Endothelial cell of hepatic sinusoid (primary cell): ENCODE results near the gene MYO7B.

Experiments
- in situ Hi-C: cut with HindIII; loops from 2 replicates; pipeline ENCODE4 v1.10.0; 2017; ENCODE audit warnings: low sequenced_read_pairs

Gene MYO7B

DNA sequence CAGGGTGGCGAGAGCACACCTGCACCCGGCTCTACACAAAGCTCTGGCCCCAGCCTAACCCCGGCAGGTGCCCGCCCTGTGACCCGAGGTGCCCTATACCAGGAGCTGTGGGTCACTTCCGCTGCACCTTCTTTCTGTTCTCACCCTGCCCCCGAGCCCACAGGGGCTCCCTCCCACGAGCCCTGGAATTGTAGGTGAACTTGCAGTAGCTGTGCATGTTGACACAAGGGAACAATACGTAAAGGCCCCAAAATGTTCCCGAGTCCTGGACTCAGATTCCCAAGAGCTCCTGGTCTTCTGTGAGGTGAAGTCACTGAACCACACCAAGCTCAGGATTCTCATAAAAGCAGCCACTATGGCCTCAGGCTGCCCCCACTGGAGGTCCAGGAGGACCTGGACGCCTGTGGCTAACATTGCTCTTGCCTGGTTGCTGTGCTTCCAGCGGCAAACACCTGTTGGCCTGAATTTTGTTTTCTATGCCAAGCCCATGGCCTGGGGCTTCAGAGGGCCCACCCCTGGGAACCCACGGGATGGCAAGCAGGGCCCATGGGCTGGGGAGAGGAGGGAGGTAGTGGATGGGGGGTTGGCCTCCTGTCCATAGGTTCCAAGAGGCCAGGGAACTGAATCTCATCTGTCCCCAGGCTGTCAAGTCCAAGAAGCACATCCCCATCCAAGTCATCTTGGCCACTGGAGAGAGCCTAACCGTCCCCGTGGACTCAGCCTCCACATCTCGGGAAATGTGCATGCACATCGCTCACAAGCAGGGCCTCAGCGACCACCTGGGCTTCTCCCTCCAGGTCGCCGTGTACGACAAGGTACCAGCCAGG lies 87.3 kb downstream of the MYO7B start:
- in situ Hi-C loops: no loop called here

DNA sequence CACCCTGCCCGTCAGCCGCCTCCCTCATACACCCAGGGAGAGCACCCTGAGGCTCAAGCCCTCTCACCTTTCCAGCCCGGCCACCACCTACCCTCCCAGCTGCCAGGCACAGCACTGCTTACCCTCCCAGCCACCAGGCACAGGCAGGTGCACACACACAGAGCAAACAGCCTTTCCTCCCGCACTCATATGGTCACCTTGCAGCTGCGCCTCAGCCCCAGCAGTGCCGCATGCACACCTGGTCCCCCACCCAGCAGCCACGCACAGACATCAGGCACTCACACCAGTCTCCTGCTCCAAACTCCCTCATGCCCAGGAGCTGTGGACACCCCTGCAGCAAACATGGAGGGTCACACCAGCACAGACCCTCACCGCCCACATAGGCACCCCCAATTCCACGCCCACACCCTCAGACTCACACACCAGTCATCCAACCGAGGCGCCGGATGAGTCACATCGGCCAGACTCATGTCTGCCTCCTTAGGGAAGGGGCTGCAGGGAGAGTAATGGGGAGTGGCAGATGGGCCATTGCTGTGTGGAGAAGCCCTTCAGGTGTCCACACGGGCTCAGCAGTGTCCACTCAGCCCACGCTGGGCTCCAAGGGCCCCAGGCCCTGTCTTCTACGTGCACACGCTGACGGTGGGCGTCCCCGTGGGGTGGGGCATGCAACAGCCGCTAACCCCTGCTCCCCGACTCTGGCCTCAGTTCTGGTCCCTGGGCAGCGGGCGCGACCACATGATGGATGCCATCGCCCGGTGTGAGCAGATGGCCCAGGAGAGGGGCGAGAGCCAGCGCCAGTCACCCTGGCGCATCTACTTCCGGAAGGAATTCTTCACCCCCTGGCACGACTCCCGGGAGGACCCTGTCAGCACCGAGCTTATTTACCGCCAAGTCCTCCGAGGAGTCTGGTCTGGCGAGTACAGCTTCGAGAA lies 88.2 kb downstream of the MYO7B start:
- in situ Hi-C loops: no loop called here

DNA sequence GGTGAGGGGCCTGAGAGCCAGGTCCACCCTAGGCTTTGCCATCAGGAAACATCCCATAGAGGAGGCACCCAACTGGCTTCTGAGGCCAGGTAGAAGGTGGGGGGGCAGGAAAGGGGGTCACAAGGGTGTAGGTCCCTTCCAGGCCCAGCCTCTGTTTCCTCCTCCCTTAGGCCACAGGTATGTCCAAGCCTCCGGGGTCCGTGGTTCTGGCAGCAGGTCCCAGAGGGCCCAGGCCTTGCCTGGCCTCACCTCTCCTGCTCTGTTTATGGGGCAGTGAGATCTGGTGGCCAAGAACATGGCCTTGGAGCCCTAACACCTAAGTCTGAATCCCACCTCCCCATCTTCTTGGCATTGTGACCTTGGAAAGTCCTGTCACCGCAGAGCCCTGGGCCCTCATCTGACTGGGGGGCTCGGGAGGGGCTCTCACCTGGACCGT lies 88.9 kb downstream of the MYO7B start:
- in situ Hi-C loops: no loop called here

DNA sequence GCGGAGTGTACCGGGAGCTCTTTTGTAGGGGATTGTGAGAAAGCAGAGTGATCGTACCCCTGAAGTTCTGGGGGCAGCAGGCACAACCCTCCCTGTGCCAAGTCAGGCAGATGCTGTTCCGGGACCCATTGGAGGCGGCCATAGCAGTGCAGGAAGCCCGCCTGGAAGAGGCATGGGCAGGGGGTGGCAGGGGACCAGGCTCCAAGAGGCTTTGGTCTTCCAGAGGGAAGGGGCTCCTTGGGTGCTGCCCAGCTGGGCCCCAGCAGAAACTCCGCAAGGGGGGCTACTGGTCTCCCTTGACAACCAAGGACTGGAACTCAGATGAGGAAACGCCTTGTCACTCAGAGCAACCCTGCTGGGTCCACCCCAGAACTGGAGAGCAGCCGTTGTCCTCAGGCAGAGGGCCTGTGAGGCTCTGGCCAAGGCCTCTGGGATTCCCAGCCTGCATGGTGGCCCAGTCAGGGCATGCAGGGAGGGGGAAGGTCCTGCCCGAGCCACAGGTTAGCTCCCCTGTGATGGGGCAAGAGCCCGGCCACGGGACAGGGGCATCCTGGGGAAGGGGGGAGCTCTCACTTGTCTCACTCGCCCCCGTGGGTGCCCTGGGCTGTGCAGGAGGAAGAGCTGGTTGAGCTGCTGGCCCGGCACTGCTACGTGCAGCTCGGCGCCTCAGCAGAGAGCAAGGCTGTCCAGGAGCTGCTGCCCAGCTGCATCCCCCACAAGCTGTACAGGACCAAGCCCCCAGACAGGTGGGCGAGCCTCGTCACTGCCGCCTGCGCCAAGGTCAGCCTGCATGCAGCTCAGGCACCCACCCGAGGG lies 89.5 kb downstream of the MYO7B start:
- in situ Hi-C loops: no loop called here

DNA sequence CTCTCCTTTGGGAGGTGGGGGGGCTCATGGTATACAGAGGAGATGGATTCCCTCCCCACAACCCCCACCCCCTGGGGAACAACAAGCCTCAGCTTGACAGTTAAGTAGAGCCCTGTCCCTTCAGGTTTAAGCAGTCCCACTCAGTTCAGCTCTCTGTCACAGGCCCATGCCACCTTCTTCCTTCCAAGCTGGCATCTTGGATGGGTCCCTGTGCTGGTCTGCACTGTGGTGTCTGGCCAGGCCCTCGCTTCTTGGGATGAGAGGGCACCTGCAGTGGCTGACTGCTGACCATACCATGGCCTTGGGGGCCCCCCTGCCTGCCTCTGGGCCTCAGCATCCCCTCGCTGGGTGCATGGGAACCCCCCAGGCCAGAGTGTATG lies 90.1 kb downstream of the MYO7B start:
- in situ Hi-C loops: no loop called here

DNA sequence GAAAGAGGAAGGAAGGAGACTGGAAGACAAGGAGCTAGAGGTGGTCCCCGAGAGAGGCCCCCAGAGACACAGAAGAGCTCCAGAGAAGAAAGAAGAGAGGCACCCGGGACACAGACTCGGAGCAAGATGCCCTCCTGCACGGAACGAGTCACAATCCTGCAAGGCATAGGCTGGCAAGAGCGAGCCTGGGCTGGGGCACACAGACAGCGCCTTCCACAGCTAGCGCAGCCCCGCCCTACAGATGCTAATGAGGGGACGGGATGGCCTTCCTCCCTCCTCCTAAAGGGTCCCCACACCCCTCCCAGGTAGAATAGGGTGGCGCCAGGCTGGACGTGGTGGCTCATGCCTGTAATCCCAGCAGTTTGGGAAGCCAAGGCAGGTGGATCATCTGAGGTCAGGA lies 90.7 kb downstream of the MYO7B start:
- in situ Hi-C loops: no loop called here

DNA sequence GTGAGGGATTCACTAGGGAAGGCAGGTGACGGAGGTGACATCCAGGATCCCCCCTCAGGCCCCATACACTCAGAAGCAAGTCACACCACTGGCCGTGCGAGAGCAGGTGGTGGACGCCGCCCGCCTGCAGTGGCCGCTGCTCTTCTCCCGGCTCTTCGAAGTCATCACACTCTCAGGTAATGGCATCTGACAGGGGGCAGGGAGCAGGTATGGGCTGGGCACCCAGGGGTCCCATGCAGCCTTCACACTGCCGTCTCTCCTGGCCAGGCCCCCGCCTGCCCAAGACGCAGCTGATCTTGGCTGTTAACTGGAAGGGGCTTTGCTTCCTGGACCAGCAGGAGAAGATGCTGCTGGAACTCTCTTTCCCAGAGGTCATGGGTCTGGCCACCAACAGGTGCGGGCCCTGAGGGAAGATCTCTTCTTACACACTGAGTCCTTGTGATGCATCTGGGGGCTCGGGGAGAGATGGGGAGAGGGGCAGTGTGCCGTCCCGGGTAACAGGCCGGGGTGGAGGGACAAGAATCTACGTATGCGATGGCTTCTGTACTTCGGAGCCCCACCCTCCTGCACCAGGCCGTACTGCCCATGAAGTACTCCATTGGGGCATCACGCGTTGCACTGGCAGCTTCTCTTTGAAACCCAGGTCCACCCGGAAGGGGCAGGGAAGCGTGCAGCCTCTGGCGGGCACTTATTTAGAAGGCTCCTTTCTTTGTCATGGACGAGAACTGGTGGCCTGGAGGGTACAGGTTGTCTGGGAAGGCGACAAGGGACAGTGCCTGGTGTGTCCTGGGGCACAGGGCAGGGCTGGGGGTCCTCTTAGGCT lies 91.6 kb downstream of the MYO7B start:
- in situ Hi-C loops: no loop called here

DNA sequence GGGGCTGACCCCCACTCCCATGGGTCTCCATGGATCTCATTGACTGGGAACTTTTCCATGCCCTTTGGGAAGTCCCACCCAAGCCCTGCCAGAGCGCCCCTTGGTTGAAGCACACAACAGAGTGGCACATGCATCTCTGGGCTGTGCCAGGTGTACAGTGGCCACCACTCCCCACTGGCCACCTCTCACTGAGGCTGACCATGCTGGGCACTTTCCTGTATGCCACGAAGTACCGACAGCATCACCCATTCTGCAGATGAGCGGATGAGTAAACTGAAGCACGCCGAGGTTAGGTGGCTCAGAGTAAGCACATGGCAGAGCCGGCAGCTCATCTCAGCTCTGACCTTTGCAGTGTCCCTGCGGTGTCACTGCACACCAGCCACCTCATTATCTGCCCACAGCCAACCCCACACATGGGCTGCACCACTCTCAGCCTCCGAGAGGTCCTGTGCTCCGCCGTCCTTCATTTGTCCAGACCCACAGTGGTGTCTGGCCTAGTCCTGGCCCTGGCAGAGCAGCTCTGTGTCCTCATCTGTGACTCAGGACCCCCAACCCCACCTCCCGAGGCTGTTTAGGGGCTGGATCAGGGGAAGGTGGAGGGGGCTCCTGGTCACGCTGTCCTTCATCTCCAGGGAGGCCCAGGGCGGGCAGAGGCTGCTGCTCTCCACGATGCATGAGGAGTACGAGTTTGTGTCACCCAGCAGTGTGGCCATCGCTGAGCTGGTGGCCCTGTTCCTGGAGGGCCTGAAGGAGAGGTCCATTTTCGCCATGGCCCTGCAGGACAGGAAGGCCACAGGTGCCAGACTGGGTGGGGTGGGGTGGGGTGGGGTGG lies 92.5 kb downstream of the MYO7B start:
- in situ Hi-C loops: no loop called here

DNA sequence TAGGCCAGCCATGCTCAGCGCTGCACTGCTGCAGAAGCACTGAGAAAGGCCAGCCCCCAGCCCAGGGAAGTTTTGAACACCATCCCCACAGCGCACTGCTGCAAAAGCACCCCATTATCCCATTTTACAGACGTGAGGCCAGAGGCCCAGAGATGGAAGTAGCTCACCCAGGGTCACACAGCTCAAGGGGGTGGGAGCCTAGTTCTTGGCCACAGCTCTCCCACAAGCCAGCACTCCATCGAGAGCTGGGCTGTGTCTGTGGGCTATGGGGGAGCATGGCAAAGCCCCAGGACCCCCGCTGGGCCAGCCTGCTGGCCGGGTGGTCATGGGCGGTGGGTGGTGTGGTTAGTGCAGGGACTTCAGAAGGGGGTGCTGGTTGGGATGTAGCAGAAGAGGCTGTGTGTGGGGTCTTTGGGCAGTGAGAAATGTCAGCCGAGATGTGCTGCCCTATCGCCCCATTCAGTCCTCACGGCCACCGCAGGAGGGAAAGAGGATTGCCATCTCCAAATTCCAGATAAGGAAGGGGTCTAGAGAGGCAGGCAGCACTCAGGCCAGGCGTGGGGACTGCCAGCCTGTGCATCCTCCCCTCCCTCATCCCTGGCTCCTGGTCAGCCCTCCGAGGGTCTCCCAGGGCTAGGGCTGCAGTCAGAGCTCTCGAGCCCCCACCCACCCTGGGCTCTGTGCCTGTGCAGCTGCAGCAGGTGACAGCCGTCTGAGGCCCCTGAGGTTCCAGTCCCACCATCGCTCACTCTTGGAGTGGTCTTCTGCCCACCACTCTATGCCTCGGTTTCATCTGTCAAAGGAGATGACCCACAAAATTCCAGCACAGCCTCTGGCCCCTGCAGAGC lies 93.5 kb downstream of the MYO7B start:
- in situ Hi-C loops: no loop called here

DNA sequence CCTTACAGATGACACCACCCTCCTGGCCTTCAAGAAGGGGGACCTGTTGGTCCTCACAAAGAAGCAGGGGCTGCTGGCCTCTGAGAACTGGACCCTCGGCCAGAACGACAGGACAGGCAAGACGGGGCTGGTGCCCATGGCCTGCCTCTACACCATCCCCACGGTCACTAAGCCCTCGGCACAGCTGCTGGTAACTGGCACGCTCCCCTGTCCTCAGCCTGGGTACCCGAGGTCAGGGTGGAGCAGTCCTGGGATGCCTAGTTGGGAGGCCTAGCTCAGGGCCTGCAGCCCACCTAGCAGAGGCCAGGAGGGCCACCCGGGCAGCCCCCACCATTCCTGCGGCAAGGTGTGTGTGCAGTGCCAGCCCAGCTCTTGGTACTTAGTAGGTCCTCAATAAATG lies 94.2 kb downstream of the MYO7B start:
- in situ Hi-C loops: no loop called here

DNA sequence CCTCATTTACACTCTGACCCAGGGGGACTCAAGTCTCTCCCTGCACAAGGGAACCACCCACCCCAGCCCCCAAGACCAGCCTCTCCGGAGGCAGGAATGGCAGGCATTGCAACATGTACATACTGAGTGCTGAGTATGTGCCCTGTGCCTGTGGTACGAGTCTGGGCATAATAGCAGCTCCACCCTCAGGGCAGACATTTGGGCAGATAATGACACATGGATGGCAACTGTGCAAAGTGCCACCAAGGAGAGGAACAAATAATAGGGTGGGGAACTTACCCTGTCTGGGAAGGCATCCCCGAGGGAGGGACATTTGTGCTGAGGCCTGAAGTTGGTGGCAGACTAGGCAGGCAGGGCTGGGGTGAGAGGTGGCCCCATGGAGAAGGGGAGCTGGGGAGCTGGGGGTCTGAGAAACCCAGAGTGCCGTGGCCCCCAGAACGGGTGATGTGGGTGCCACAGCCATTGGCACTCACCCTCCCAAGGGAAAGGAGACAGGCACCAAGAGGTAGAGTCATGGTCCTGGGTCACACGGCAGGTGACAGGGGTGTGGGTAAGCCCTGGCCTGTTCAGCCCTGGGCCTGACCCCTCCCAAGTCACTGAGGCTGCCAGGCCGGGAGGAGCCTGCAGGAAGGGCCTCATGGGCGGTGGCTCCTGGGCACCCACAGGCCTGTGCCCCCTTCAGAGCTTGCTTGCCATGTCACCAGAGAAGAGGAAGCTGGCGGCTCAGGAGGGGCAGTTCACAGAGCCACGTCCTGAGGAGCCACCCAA lies 94.8 kb downstream of the MYO7B start:
- in situ Hi-C loops: no loop called here

DNA sequence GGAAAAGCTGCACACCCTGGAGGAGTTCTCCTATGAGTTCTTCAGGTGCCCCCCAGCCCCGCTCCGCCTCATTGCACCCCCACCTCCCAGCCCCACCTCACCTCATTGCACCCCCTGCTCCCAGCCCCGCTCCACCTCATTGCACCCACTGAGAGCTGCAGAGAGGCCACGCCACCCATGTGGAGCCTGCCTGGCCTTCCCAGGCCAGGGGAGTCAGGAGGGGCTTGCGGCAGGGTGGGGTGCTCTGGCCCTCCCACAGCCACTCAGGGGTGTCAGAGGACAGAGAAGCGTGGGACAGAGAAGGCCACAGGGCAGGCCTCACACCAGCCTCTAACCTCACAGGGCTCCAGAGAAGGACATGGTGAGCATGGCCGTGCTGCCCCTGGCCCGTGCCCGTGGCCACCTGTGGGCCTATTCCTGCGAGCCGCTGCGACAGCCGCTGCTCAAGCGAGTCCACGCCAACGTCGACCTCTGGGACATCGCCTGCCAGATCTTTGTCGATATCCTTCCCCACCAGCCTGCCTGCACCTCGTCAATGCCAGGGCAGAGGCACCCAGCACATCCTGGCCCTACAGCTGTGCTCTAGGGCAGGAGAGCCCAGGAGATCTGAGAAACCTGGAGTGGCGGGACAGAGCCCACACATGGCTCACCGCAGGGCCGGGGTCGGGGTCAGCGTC lies 95.5 kb downstream of the MYO7B start:
- in situ Hi-C loops: no loop called here

DNA sequence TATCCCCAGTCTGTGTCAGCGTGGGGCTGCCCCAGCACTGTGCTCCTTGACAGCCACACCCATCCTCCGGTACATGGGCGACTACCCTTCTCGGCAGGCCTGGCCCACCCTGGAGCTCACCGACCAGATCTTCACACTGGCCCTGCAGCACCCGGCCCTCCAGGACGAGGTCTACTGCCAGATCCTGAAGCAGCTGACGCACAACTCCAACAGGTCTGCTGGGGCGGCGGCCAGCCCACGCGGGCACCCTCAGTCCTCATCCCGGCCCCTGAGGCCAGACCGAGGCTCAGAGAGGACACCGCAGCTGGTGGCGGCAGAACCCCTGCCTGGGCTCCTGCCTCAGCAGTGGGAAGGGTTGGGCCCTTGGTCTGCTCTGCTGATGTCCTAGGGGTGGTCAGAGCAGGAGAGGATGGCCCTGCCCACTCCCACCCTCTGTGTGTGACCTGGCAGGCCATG lies 96.1 kb downstream of the MYO7B start:
- in situ Hi-C loops: no loop called here

DNA sequence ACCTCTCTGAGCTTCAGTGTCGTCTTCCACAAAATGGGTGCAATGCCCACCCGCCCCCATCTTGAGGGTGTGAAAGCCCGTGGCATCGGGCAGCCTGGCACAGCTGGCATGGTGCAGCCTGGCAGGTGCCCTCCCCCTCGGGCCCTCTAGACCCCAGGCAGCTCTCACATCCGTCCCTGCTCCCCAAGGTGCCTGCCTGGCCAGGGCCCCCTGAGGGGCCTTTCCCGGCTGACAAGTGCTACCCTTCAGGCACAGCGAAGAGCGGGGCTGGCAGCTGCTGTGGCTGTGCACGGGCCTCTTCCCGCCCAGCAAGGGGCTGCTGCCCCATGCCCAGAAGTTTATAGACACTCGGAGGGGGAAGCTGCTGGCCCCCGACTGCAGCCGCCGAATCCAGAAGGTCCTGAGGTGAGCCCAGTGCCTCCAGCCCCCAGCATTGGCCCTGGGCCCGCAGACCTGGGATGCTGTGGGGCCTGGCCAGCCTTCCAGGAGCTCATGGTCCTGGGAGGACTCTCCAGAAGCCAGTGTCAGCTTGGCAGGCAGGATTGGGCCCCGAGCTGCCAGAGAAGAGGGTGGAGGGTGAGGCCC lies 96.6 kb downstream of the MYO7B start:
- in situ Hi-C loops: no loop called here

DNA sequence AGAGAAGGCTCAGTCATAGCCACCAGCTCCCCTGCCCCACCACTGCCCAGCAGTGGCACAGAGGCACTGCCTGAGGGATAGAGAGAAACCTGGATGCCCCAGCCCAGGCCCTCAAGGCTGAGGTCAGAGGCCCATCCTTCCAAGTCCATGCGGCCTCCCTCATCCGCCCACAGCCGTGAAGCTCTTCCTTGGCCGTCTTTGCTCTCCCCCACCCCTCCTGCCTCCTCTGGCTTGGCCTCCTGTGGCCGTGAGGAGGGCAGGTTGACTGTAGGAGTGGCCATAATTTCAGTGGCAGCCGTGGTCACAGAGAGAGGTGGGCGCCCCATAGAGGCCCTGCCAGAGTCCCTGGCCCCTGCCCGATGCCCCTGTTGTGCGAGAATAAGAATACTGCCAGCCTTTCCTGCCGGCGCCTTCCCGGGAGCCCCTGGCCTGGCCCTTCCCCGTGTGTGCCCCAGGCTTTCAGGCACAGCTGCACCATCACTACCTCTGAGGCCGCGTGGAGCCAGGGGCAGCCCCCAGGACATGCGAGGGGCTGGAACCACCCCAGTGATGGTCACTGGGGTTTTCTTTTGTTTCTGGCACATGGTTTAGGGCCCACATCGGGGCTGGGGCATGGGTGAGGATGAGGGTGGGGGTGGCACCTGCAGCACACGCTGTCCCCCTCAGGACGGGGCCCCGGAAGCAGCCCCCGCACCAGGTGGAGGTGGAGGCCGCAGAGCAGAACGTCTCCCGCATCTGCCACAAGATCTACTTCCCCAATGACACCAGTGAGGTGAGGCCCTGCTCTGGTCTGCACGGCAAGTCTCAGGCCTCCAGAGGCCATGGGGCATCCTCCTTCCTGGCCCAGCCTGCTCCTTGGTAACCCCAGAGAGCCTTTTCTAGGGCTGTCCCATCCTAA lies 97.4 kb downstream of the MYO7B start:
- in situ Hi-C loops: no loop called here
